Ovary (tissue), 3 donors: ENCODE results near the gene MB.

Experiments used
- CTCF ChIP-seq, 3 donors: fragments of 450-650 bp in 2 of 3; fragments of 200-600 bp in 1 of 3; IDR thresholded peaks; one replicate each; pipeline versions ENCODE4 v1.5.1 to v1.8.0; 2016 to 2022; ENCODE audit warnings: antibody characterized with exemption in 3 of 3, mild to moderate bottlenecking in 1 of 3
- POLR2A ChIP-seq: fragments of 450-650 bp; IDR thresholded peaks from one replicate; pipeline ENCODE4 v1.6.1; 2017; ENCODE audit warnings: antibody characterized with exemption, mild to moderate bottlenecking, moderate library complexity
- donor health status: DM: no; HTN: no; CAD: no.

- no peak for TF ChIP-seq CTCF (IDR thresholded peaks at IDR 0.05)
- no peak for TF ChIP-seq POLR2A
These were observed 16.4 kb upstream of the MB start for GRCh38 chr22:35633520-35633919.
